ENCODE data around the gene SPRTN.

SPRTN gene

DNA sequence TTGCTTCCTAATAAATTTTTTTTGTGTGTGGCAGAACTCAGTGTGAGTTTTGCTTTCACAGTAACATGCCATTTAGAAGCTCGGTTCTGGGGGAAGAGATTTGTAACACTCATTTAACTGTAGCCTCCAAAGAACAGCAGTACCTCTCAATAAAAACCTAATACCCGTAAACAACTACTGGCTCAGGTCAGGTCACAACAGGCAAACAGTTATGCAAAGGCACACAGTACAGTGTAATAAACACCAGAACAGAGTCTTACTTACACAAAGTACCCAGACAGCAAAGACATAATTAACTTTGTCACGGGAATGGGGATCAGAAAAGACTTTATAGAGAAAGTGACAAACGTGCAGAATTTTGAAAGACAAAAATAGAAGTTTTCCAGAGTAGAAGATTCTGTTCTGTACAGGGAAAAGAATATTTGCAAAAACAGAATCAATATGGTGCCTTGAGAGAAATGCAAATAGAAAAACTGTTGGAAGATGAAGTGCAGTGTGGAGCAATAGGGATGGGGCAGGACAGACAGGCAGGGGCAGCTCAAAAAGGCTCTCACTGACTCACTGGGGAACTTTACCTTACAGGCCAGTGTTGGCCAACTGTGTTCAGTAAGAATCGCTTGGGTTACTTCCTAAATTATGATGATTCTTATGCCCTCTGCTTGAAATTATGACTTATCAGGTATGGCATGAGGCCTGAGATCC is 45.2 kb downstream of the SPRTN start:
- no peak overlapping the region for H3K27ac Mint-ChIP-seq
- no peaks in the 10 kb centered on the region for H3K36me3 Mint-ChIP-seq (ENCODE audit: low read depth)
- no peaks in the 10 kb centered on the region for H3K9me3 Mint-ChIP-seq
- no peak overlapping the region for H3K4me3 Mint-ChIP-seq
- no peaks in the 10 kb centered on the region for H3K27me3 Mint-ChIP-seq (ENCODE audit: low read depth)
- no peak for TF ChIP-seq CTCF (IDR thresholded peaks at IDR 0.05; ENCODE audit: unreplicated experiment in 3 of 3)
- peaks cover 9% of the 10 kb centered on the region for H3K4me1 Mint-ChIP-seq

GRCh38 chr1:231384696-231385415 is 46.8 kb downstream of the SPRTN start:
- no peak overlapping the region for H3K27ac Mint-ChIP-seq
- no peaks in the 10 kb centered on the region for H3K27me3 Mint-ChIP-seq (ENCODE audit: low read depth)
- no peaks in the 10 kb centered on the region for H3K9me3 Mint-ChIP-seq
- H3K4me3 Mint-ChIP-seq, result no peak overlapping the region
- TF ChIP-seq CTCF (IDR thresholded peaks at IDR 0.05; ENCODE audit: unreplicated experiment in 3 of 3), result no peak
- H3K4me1 Mint-ChIP-seq, result peaks cover 9% of the 10 kb centered on the region
- H3K36me3 Mint-ChIP-seq (ENCODE audit: low read depth), result peaks cover under 1% of the 10 kb centered on the region

DNA sequence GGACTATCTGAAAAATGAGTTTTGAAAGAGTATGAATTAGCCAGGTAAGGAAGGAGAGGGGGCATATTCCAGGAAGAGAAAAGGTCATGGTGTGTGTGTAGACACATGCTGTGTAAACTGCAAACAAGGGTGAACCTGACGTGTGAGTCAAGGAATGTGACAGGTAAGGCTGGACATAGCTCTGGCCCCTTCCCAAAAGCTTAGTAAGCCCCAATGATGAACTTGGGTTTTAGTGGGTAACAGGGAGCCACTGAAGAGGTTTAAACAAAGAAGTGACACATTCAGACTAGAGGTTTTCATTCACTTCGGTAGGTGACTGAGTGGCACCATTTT is 47.3 kb downstream of the SPRTN start:
- Mint-ChIP-seq H3K4me3 (no peak overlapping the region), H3K4me1 (peaks cover 9% of the 10 kb centered on the region), H3K9me3 (no peaks in the 10 kb centered on the region), H3K27ac (no peak overlapping the region), H3K27me3 (ENCODE audit: low read depth) (no peaks in the 10 kb centered on the region), H3K36me3 (ENCODE audit: low read depth) (peaks cover 6% of the 10 kb centered on the region)
- TF ChIP-seq CTCF (IDR thresholded peaks at IDR 0.05; ENCODE audit: unreplicated experiment in 3 of 3), result no peak

DNA sequence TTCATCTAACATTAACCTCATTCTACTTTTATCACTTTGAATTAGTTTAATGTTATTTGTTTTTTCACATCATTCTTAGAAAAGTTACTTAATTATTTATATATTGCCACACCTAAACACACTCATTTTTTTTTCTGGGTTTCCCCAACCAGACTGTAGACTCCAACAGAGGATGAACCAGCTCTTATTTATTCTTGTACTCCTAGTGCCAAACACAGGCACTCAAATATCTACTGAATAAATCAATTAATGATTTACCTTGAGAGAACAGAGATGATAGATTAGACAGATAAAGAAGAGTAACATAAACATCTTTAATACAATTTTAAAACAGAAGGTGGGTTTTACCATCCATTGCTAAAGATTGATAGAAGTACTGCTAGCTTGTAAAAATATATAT is 48.4 kb downstream of the SPRTN start:
- Mint-ChIP-seq H3K4me1 (peaks cover 8% of the 10 kb centered on the region), H3K36me3 (ENCODE audit: low read depth) (peaks cover 6% of the 10 kb centered on the region), H3K9me3 (no peaks in the 10 kb centered on the region), H3K27ac (no peak overlapping the region), H3K4me3 (no peak overlapping the region), H3K27me3 (ENCODE audit: low read depth) (no peaks in the 10 kb centered on the region)
- no peak for TF ChIP-seq CTCF (IDR thresholded peaks at IDR 0.05; ENCODE audit: unreplicated experiment in 3 of 3)

DNA sequence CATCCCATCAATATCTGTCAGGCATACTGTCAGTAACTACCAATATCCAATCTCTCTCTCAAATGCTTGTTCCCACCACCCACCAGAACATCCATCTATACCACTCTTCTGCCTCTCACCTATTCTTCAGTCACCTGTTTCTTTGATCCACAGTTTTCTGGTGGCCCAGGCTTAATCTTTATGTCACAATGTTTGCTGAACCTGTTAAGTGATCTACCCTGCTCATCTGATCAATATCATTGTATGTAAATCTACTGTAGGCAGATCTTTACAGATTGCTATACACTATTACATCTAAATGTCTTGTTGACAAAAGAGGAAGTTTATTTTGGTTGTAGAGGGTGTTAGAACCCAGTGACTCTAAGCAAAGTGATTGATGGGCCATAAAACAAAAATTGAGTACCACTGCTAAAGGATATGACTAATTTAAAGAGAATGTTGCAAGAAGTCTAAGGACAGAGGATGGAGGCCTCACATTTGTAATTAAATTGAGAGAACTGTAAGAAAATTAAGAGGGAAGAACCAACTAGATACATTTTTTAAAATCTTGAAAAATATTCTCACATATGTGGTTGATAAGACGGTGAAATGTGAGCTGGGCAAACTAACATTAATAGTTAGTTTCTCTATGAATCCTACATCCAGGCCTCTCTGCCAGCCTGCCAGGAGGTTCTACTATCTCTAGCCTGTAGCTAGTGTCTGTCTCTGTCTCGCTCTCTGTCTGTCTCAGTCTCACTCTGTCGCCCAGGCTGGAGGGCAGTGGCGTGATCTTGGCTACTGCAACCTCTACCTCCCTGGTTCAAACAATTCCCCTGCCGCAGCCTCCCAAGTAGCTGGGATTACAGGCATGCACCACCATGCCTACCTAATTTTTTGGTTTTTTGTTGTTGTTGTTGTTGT is 49.9 kb downstream of the SPRTN start:
- no peak overlapping the region for H3K27ac Mint-ChIP-seq
- no peaks in the 10 kb centered on the region for H3K27me3 Mint-ChIP-seq (ENCODE audit: low read depth)

More for the DNA sequence above, 49.9 kb downstream of the SPRTN start:
- Mint-ChIP-seq H3K4me3 (no peak overlapping the region), H3K9me3 (no peaks in the 10 kb centered on the region), H3K4me1 (no peaks in the 10 kb centered on the region), H3K36me3 (ENCODE audit: low read depth) (peaks cover 6% of the 10 kb centered on the region)
- no peak for TF ChIP-seq CTCF (IDR thresholded peaks at IDR 0.05; ENCODE audit: unreplicated experiment in 3 of 3)
